MCF 10A (cell line): ENCODE results near the gene MEA1. TPM values are rescaled to one million over a fixed set of nuclear protein-coding genes. Genes with fewer than 3 reads are reported as not detected.

Experiments used
- BruUV-seq: library from RNA; stranded (reverse); fragments of 400-500 nt; replicated peaks from 2 replicates; lab custom pipeline; 2021; lab: Mats Ljungman, UMichigan
- CTCF ChIA-PET: fragments of 300-600 bp; sonication (Branson Sonifier 250); formaldehyde crosslinking; extraction: SDS; loops from one replicate; lab custom pipeline; 2021; ENCODE audit warnings: antibody characterized with exemption, inconsistent platforms; lab: Yijun Ruan, JAX
- POLR2A ChIA-PET: fragments of 300-600, 350-650 bp; sonication (Branson Sonifier 250); formaldehyde crosslinking; extraction: SDS; loops from one replicate; lab custom pipeline; 2020; ENCODE audit warnings: antibody characterized with exemption, inconsistent platforms; lab: Yijun Ruan, JAX
- DNase-seq: peaks from one replicate; pipeline ENCODE4 v3.0.0-alpha.2; 2018; ENCODE audit not compliant: unreplicated experiment
- H3K27ac Mint-ChIP-seq: one replicate; pipeline ENCODE4 v1.8.0; 2022; ENCODE audit warnings: mild to moderate bottlenecking, low read depth, mixed read lengths; ENCODE audit not compliant: unreplicated experiment
- H3K27me3 Mint-ChIP-seq: one replicate; pipeline ENCODE4 v1.8.0; 2022; ENCODE audit warnings: mixed read lengths; ENCODE audit not compliant: insufficient read depth, unreplicated experiment
- H3K36me3 Mint-ChIP-seq: one replicate; pipeline ENCODE4 v1.8.0; 2022; ENCODE audit warnings: mild to moderate bottlenecking, moderate library complexity, mixed read lengths; ENCODE audit not compliant: insufficient read depth, unreplicated experiment
- H3K4me1 Mint-ChIP-seq: one replicate; pipeline ENCODE4 v1.8.0; 2022; ENCODE audit warnings: mixed read lengths; ENCODE audit not compliant: insufficient read depth, unreplicated experiment
- H3K4me3 Mint-ChIP-seq: one replicate; pipeline ENCODE4 v1.8.0; 2022; ENCODE audit warnings: mild to moderate bottlenecking, moderate library complexity, mixed read lengths; ENCODE audit not compliant: unreplicated experiment
- H3K9me3 Mint-ChIP-seq: one replicate; pipeline ENCODE4 v1.8.0; 2022; ENCODE audit warnings: mixed read lengths; ENCODE audit not compliant: unreplicated experiment
- intact Hi-C: fragments of 100-400 bp; cut with micrococcal nuclease; formaldehyde crosslinking; loops from 2 replicates; pipeline ENCODE4 v1.14.1; 2022
- total RNA-seq: library from RNA; stranded (reverse); gene quantifications from 2 replicates; pipeline ENCODE4 v1.2.3, GENCODE V29; 2022
- TF ChIP-seq, protein P1 (sequence below): fragments of 200-600 bp; IDR thresholded peaks from one replicate; pipeline ENCODE4 v1.8.0; 2022; ENCODE audit warnings: antibody characterized with exemption, mild to moderate bottlenecking; ENCODE audit not compliant: unreplicated experiment

MEA1 gene
- total RNA-seq, 1 experiment from 2014 or later, result 71.8 TPM

DNA sequence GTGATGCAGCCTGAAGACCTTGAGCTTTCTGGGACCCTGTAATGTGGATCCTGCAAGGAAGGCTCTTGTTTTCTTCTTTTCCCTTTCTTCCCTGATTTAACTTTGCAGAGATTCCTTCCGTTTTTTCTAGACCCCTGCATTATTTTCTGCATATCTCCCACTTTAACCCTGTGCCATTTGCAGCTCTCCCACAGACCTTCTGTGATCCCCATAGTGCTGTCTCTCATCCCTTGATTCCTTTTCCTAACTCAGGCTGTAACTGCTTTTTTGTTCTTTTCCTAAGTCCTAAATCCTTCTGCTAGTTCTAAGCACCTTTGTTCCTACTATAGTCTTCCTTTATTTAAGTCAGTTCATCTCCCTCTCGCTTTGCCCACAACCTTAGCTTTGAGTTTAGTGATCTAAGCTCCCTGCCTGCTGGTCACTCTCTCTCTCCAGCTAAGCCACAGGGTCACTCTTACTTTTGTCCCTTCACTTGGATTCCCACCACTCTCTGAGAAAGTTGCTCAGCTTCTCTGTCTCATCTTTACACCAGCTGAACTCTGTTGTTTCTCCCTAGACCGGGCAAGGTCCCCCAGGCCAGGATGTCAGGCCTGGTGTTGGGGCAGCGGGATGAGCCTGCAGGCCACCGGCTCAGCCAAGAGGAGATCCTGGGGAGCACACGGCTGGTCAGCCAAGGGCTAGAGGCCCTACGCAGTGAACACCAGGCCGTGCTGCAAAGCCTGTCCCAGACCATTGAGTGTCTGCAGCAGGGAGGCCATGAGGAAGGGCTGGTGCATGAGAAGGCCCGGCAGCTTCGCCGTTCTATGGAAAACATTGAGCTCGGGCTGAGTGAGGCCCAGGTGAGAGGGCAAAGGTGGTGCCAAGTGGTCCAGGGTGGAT, 47.2 kb upstream of the MEA1 start:
- intact Hi-C loops, result no loop called here
- TSS peak; percentile 61 for BruUV-seq
- peak overlapping the region; percentile 94 for H3K4me3 Mint-ChIP-seq
- CTCF ChIA-PET, result interaction anchor here (0.5 to 2.6 kb wide), 5 partner anchors 69 to 458 kb away, joined by 3 to 12 read pairs (median 4); no protein-coding TSS in a partner anchor
- no peaks in the 10 kb centered on the region for H3K27me3 Mint-ChIP-seq
- no peaks in the 10 kb centered on the region for H3K9me3 Mint-ChIP-seq
- H3K36me3 Mint-ChIP-seq, result peaks cover 42% of the 10 kb centered on the region
- POLR2A ChIA-PET, result interaction anchor here (1.0 to 3.9 kb wide), 15 partner anchors 8 to 131 kb away, joined by 3 to 60 read pairs (median 17); partner anchors contain the start of genes CNPY3, KLHDC3, MEA1 and PPP2R5D
- peaks cover 28% of the 10 kb centered on the region for H3K4me1 Mint-ChIP-seq
- TF ChIP-seq, protein P1, sequence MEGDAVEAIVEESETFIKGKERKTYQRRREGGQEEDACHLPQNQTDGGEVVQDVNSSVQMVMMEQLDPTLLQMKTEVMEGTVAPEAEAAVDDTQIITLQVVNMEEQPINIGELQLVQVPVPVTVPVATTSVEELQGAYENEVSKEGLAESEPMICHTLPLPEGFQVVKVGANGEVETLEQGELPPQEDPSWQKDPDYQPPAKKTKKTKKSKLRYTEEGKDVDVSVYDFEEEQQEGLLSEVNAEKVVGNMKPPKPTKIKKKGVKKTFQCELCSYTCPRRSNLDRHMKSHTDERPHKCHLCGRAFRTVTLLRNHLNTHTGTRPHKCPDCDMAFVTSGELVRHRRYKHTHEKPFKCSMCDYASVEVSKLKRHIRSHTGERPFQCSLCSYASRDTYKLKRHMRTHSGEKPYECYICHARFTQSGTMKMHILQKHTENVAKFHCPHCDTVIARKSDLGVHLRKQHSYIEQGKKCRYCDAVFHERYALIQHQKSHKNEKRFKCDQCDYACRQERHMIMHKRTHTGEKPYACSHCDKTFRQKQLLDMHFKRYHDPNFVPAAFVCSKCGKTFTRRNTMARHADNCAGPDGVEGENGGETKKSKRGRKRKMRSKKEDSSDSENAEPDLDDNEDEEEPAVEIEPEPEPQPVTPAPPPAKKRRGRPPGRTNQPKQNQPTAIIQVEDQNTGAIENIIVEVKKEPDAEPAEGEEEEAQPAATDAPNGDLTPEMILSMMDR, result no peak
- no peak for DNase-seq
- peak overlapping the region; percentile 96 for H3K27ac Mint-ChIP-seq

DNA sequence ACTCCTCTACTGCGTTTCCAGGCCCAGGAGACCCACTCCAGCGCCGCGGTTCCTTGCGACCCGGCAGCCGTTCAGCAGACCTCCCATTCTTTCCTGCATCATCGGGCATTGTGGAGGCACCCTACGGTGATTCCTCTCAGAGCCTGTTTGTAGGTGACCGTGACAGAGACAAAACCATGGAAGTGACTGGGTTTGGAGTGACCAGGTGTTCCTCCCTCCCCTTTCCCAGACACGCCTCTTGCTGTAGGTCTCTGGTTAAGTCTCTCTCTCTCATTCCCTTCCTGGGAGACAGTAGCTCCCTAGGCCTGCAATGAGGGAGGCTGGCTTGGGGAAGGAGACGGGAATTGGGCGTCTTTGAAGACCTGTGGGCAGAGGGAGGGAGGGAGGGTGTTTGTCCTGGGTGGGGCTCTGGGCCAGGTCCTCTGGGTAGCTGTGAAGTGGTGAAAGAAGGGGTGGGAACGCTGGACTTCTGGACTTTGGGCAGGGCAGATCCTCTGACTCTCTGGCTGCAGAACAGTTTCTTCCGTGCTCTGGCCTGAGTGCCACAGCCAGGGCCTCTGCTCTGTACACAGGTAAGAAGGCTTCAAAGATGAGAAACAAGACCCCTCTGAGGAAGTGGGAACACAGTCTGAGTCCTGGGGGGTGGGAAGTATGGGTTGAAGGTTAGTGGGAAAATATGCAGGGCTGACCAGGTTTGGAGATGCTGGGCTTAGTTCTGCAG, 46.4 kb upstream of the MEA1 start:
- CTCF ChIA-PET, result interaction anchor here (0.5 to 2.6 kb wide), 5 partner anchors 70 to 459 kb away, joined by 3 to 12 read pairs (median 4); no protein-coding TSS in a partner anchor
- intact Hi-C loops, result no loop called here
- DNase-seq, result peak; percentile 40
- H3K4me1 Mint-ChIP-seq, result peaks cover 28% of the 10 kb centered on the region
- TF ChIP-seq, protein P1, result no peak
- H3K4me3 Mint-ChIP-seq, result peak overlapping the region; percentile 94
- no TSS peak for BruUV-seq
- H3K36me3 Mint-ChIP-seq, result peaks cover 43% of the 10 kb centered on the region
- POLR2A ChIA-PET, result interaction anchor here (0.9 to 3.9 kb wide), 21 partner anchors 9 to 569 kb away, joined by 3 to 60 read pairs (median 9); partner anchors contain the start of genes CNPY3, GTPBP2, KLHDC3 and MEA1
- no peaks in the 10 kb centered on the region for H3K27me3 Mint-ChIP-seq
- H3K27ac Mint-ChIP-seq, result peak overlapping the region; percentile 96
- H3K9me3 Mint-ChIP-seq, result no peaks in the 10 kb centered on the region

GRCh38 chr6:43059168-43060033, 45.7 kb upstream of the MEA1 start, which contains the start of the genes KLC4 and MRPL2:
Gene KLC4 (plus strand): TSS chr6:43059631. CDS start chr6:43061336, 1,705 bp downstream.
Gene MRPL2 (minus strand): TSS chr6:43059434. CDS start chr6:43059381, 53 bp downstream.
- DNase-seq, result peak; percentile 99
- BruUV-seq, result no TSS peak
- Mint-ChIP-seq H3K9me3 (no peaks in the 10 kb centered on the region), H3K27me3 (no peaks in the 10 kb centered on the region), H3K27ac (peak within 1 kb of the TSS; percentile 96), H3K4me3 (peak within 1 kb of the TSS; percentile 94), H3K36me3 (peaks cover 43% of the 10 kb centered on the region), H3K4me1 (peaks cover 28% of the 10 kb centered on the region)
- ChIA-PET CTCF (interaction anchor here (1.0 to 2.6 kb wide), 7 partner anchors 10 to 100 kb away, joined by 3 to 12 read pairs (median 8); no protein-coding TSS in a partner anchor), POLR2A (interaction anchor here (0.6 to 3.9 kb wide), 42 partner anchors 10 to 570 kb away, joined by 3 to 60 read pairs (median 4); partner anchors contain the start of genes CNPY3, CUL9, DNPH1 and GTPBP2)
- TF ChIP-seq, protein P1, result no peak
- intact Hi-C loops, result no loop called here
